Right cardiac atrium (tissue), 5 donors: ENCODE results near the gene TRO. TPM values are rescaled to one million over a fixed set of nuclear protein-coding genes. Genes with fewer than 3 reads are reported as not detected.

ENCODE experiments used
- ATAC-seq, 2 donors: fragments of 200-7000 bp; cut with Tn5 transposase; one replicate each; pipeline versions ENCODE4 v1.8.0 to v1.9.1; 2020; ENCODE audit warnings: moderate library complexity in 2 of 2, mild to moderate bottlenecking in 1 of 2
- DNase-seq, 3 donors: peaks; one replicate each; pipeline ENCODE4 v3.0.0-alpha.2; 2020
- H3K27ac ChIP-seq: one replicate; pipeline ENCODE4 v1.5.1; 2013; ENCODE audit warnings: mild to moderate bottlenecking, low read length, control low read depth, moderate library complexity
- H3K27me3 ChIP-seq: one replicate; pipeline ENCODE4 v1.6.1; 2013; ENCODE audit not compliant: control insufficient read depth, insufficient read depth
- H3K4me1 ChIP-seq: one replicate; pipeline ENCODE4 v1.6.1; 2013; ENCODE audit warnings: low read length; ENCODE audit not compliant: control insufficient read depth, insufficient read depth
- H3K4me3 ChIP-seq: one replicate; pipeline ENCODE4 v1.5.1; 2013; ENCODE audit warnings: low read length, control low read depth
- H3K9me3 ChIP-seq: one replicate; pipeline ENCODE4 v1.6.1; 2013; ENCODE audit warnings: low read length; ENCODE audit not compliant: control insufficient read depth
- WGBS: extraction: QIAGEN DNeasy Blood & Tissue Kit; methylation state at CpG from one replicate; pipeline ENCODE4 v1.1.7; 2013; 5-methylcytosine and 5-hydroxymethylcytosine counted together
- intact Hi-C, 4 donors: fragments of 100-400 bp; cut with DNase I; formaldehyde crosslinking; loops; one replicate each; pipeline versions ENCODE4 v1.11.0 to v1.14.0; 2022 to 2023
- polyA plus RNA-seq: library from polyadenylated mRNA; stranded (reverse); fragments of 200-250 nt; gene quantifications from one replicate; pipeline ENCODE4 v1.2.3, GENCODE V29; 2013
- total RNA-seq, 4 donors: library from RNA; stranded (reverse); fragmentation: NEBNext Ultra II Directional; extraction: Animal tissue kit (Norgen Biotek cat#: 25700); gene quantifications; one replicate each; pipeline ENCODE4 v1.2.1, GENCODE V29; 2021
- donor health status: healthy with polysubstance abuse.
- donor health status: DM: no; HTN: yes; CAD: no.
- donor health status: DM: no; HTN: no; CAD: no.
- donor health status: DM: no; HTN: yes; CAD: no; lungs with severe emphysema.
- donor health status: DM: yes; HTN: yes; CAD: no.

The TRO gene
- total and polyA plus RNA-seq, 5 donors = 4.8 to 13.6 (median 7.7) TPM

DNA sequence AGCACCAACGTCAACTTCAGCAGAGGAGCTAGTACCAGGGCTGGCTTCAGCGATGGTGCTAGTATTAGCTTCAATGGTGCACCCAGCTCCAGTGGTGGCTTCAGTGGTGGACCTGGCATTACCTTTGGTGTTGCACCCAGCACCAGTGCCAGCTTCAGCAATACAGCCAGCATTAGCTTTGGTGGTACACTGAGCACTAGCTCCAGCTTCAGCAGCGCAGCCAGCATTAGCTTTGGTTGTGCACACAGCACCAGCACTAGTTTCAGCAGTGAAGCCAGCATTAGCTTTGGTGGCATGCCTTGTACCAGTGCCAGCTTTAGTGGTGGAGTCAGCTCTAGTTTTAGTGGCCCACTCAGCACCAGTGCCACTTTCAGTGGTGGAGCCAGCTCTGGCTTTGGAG lies 8.3 kb downstream of the TRO start:
- DNase-seq = no peak
- H3K9me3 ChIP-seq = no peaks in the 10 kb centered on the region
- no peak overlapping the region for H3K4me3 ChIP-seq
- no peaks in the 10 kb centered on the region for H3K27me3 ChIP-seq
- no peaks in the 10 kb centered on the region for H3K4me1 ChIP-seq
- intact Hi-C loops = loop anchor here in 1 of 4 donors (10.0 kb wide), 1 partner anchor 134 kb away; the partner anchor contains the start of gene ITIH6
- no peak overlapping the region for H3K27ac ChIP-seq
- no peak for ATAC-seq
- 94% methylated on average over 3 of the region's 3 CpGs for WGBS

DNA sequence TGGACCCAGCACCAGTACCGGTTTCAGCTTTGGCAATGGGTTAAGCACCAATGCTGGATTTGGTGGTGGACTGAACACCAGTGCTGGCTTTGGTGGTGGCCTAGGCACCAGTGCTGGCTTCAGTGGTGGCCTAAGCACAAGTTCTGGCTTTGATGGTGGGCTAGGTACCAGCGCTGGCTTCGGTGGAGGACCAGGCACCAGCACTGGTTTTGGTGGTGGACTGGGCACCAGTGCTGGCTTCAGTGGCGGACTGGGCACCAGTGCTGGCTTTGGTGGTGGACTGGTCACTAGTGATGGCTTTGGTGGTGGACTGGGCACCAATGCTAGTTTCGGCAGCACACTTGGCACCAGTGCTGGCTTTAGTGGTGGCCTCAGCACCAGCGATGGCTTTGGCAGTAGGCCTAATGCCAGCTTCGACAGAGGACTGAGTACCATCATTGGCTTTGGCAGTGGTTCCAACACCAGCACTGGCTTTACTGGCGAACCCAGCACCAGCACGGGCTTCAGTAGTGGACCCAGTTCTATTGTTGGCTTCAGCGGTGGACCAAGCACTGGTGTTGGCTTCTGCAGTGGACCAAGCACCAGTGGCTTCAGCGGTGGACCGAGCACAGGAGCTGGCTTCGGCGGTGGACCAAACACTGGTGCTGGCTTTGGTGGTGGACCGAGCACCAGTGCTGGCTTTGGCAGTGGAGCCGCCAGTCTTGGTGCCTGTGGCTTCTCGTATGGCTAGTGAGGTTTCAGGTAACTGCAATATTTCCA lies 9.8 kb downstream of the TRO start:
- no peaks in the 10 kb centered on the region for H3K27me3 ChIP-seq
- ATAC-seq (no peak), DNase-seq (no peak)
- H3K27ac ChIP-seq = no peak overlapping the region
- intact Hi-C loops = no loop called here
- no peaks in the 10 kb centered on the region for H3K9me3 ChIP-seq
- no peaks in the 10 kb centered on the region for H3K4me1 ChIP-seq
- 97% methylated on average over 17 of the region's 17 CpGs for WGBS
- no peak overlapping the region for H3K4me3 ChIP-seq

DNA sequence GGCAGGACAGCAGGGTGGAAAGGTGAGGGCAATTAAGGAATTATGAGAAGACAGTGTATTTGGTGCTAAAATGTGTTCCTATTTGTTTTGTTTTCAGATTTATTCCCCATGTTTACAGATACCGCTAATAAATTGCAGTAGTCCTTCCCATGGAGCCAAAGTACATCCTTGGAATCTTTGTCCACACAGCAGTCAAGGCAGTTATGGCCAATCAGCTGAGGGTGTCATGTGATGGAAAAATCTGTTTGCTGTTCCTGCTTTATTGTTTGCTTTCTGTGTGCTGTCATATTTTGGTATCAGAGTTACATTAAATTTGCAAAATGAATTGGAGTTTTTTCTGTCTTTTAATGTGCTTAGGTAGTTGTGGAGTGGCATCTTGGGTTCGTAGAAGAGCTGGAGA lies 10.5 kb downstream of the TRO start:
- no peak for DNase-seq

DNA sequence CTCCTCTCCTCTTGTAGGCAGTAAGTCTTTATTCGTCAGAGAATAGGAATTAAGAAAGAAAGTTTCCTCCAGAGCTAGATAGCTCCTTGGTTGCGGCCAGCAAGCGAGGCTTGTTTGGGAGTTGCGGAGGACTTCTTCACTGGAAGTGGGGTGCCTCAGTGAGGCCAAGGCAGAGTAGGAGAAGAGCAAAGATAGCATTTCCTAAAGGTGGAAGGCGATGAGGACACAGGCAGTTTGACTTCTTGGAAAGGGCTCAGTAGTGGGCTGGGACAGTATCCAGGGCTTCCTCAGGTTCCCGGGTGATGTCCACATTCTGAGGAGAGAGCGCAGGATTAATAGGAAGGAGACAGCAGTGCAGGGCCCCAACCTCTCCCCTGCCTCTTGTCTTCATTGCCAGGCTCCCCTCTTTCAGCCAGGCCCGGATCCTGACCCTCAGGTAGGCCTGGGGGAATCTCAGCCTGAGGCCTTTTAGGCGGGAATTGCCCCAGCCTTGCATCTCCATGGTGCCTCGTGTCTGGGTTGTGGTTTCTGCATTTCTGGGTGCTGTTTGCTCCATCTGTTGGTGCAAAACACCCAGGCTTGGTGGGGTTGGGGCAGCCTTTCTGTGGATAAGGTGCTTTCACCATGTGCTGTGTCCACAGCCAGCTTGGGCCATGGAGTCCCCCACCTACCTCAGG lies 12.7 kb downstream of the TRO start:
- Histone ChIP-seq H3K4me1 (no peaks in the 10 kb centered on the region), H3K9me3 (no peaks in the 10 kb centered on the region), H3K27ac (no peak overlapping the region), H3K27me3 (no peaks in the 10 kb centered on the region), H3K4me3 (no peak overlapping the region)
- ATAC-seq (no peak), DNase-seq (no peak)
- intact Hi-C loops = no loop called here
- WGBS = 90% methylated on average over 10 of the region's 10 CpGs

More for the DNA sequence above, 10.5 kb downstream of the TRO start:
- Histone ChIP-seq H3K27me3 (no peaks in the 10 kb centered on the region), H3K4me1 (no peaks in the 10 kb centered on the region), H3K9me3 (no peaks in the 10 kb centered on the region), H3K4me3 (no peak overlapping the region), H3K27ac (no peak overlapping the region)
- 91% methylated on average over 2 of the region's 2 CpGs for WGBS
- intact Hi-C loops = no loop called here
- ATAC-seq = no peak

DNA sequence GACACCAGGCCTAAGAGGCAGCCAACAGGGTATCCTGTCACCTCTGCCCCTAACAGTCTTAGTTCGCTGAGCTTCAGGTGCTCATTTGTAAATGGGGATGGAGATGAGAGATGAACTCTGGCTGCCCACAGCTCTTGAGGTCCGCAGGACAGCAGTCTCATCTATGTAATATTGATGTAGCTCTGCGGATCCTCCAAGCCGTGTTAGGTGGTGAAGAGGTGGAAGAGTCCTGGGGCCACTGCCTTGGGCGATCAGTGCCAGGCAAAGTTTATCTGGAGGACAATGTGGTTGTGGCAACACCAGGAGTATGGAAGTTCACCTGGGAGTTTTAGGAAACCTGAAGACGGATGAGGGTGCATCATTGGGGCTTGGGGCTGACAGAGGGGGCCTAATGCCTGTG lies 13.4 kb downstream of the TRO start:
- Histone ChIP-seq H3K4me3 (no peak overlapping the region), H3K27ac (no peak overlapping the region), H3K27me3 (no peaks in the 10 kb centered on the region), H3K4me1 (no peaks in the 10 kb centered on the region), H3K9me3 (no peaks in the 10 kb centered on the region)
- ATAC-seq (no peak), DNase-seq (no peak)
- WGBS = 79% methylated on average over 6 of the region's 6 CpGs
- intact Hi-C loops = no loop called here

DNA sequence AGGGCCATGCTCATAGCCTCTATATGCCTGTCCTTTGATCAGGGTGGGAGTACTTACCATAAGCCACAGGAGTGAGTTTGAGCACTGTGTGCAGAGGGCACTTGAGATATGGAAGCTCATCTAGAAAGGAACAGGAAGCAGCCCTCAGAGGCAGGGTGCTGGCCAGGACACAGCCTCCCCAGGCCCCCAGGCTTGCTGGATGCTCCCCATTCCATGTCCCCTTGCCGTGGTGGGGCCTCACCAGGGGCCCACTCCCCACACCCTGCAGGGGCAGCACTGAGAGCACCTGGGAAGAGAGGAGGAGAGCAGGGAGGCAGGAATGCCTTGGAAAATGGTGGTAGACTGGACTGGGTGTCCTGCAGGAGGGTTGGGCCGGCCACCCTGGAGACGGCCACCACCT lies 14.3 kb downstream of the TRO start:
- 92% methylated on average over 3 of the region's 3 CpGs for WGBS
- no peaks in the 10 kb centered on the region for H3K27me3 ChIP-seq
- no peak overlapping the region for H3K27ac ChIP-seq
- ATAC-seq (no peak), DNase-seq (no peak)
- intact Hi-C loops = no loop called here
- no peaks in the 10 kb centered on the region for H3K4me1 ChIP-seq
- no peak overlapping the region for H3K4me3 ChIP-seq
- H3K9me3 ChIP-seq = no peaks in the 10 kb centered on the region

DNA sequence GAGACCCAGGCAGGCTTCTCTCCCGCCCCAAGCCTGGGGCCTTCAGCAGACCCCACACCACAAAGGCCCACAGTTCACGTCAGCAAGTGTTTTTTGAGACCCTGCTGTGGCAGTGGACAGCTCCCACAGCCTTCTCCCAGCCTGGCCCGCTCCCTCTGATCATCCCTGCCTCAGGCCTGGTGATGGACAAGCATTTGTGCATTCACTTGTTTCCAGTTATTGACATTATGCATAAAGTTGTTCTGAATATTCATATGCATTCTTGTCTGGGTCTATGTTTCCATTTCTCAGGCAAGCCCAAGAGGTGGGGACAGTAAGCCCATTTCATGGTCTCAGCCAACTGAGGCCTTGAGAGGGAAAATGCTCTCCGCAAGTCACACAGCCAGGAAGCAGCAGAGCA lies 14.7 kb downstream of the TRO start:
- H3K9me3 ChIP-seq = no peaks in the 10 kb centered on the region
- intact Hi-C loops = no loop called here
- ATAC-seq (no peak), DNase-seq (no peak)
- H3K27me3 ChIP-seq = no peaks in the 10 kb centered on the region
- no peaks in the 10 kb centered on the region for H3K4me1 ChIP-seq
- H3K4me3 ChIP-seq = no peak overlapping the region
- WGBS = 100% methylated on average over 4 of the region's 4 CpGs
- H3K27ac ChIP-seq = no peak overlapping the region

DNA sequence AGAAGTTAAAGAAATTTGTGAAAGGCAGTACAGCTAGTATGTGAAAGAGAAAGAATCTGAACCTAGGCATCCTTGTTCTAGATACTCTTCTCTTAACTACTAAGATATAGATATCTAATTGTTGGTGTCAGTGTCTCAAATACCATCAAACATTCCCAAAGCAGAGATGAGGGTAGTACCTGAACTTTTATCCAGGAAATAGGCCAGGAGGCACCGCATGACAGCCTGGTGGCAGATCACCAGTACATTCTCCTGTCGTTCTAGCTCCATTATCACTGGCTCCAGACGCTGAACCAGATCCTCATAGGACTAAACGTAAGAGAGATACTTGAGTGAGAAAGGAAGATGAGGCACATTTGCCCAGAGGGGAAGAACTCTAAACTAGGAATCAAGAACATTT lies 16.8 kb downstream of the TRO start:
- Histone ChIP-seq H3K27me3 (no peaks in the 10 kb centered on the region), H3K9me3 (no peaks in the 10 kb centered on the region), H3K4me3 (no peak overlapping the region), H3K27ac (no peak overlapping the region), H3K4me1 (no peaks in the 10 kb centered on the region)
- intact Hi-C loops = no loop called here
- ATAC-seq = no peak
- 85% methylated on average over 4 of the region's 4 CpGs for WGBS
- DNase-seq = no peak

DNA sequence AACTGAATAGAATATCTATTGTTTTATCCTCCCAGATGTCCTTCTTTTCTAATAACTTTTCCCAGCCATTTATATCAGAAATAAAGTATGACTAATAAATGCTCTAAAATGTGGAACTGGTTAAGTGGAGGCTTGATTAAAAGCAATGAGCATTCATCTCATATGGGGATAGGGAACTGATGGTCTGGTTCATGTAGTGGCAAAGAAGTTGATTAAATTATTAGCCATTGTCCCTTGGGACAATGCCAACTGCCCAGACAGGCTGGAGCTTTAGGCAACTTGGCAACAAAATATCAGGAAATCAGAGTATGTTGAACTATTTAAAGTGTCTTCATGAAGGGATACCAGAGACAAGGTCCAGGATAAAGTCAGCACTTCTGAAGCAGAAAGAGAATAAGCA lies 24.2 kb downstream of the TRO start:
- intact Hi-C loops = no loop called here
- Histone ChIP-seq H3K27ac (no peak overlapping the region), H3K4me3 (no peak overlapping the region), H3K9me3 (no peaks in the 10 kb centered on the region), H3K4me1 (no peaks in the 10 kb centered on the region), H3K27me3 (no peaks in the 10 kb centered on the region)
- DNase-seq (no peak), ATAC-seq (no peak)

DNA sequence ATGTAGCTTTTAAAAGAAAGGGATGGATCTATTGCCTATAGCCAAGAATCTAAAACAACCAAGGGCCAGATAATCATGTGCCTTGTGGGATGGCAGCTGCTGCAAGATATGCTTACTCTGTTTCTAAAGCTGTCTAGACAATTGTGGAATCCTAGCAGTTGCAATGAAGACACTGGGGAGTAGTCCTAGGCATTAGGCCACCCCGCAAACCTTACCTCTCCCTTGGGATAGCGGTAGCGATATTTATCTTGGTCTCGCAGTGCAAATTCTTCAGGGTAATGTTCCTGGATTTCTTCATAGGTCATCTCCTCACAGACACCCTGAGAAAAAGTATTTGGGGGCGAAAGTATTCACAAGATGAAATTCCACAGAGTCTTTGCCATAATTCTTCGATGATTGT lies 24.6 kb downstream of the TRO start:
- no peak for ATAC-seq
- Histone ChIP-seq H3K9me3 (no peaks in the 10 kb centered on the region), H3K4me3 (no peak overlapping the region), H3K27me3 (no peaks in the 10 kb centered on the region), H3K27ac (no peak overlapping the region), H3K4me1 (no peaks in the 10 kb centered on the region)
- intact Hi-C loops = no loop called here
- 76% methylated on average over 6 of the region's 6 CpGs for WGBS
- DNase-seq = no peak

DNA sequence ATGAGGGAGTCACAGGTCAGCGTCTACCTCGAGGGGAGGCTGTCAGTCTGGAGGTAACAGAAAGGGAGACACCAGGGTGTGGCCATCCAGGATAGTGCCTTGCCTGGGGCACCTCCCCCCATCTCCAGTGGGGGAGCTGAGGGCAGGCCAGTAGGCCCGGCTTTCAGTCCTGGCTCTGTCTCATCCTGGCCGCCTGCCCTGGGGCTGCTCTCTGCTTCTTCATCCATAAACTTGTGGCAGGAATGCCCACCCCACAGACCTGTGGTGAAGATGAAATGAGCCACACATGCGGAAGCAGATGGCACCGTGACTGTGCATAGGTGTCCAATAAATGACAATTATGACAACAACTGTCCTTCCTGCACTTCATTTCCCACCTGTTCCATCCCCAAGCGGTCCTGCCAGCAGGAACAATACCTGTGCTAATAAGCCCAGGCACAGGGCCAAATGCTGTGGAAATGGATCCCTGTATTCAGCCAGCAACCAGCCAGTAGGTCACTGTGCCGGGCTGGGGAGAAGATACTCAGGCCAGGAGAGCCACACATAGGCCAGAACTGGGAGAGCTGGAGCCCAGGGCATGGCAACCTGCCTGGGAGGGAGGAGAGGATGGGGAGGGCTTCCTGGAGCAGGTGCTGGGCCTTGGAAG lies 30.2 kb downstream of the TRO start:
- H3K9me3 ChIP-seq = no peaks in the 10 kb centered on the region
- no peak overlapping the region for H3K4me3 ChIP-seq
- H3K27ac ChIP-seq = no peak overlapping the region
- no peaks in the 10 kb centered on the region for H3K4me1 ChIP-seq
- H3K27me3 ChIP-seq = no peaks in the 10 kb centered on the region
- ATAC-seq (no peak), DNase-seq (no peak)
- WGBS = 75% methylated on average over 8 of the region's 8 CpGs
- intact Hi-C loops = no loop called here
